PC-9 (cell line): Measurements from ENCODE around the gene MECR.
A peak's percentile ranks its signal among the peaks of the same experiment; 100 is the strongest.

Experiments
- EZH2 ChIP-seq: fragments of 200-600 bp; sonication (generic); IDR thresholded peaks from 2 replicates; pipeline ENCODE4 v1.8.0; 2017; ENCODE audit warnings: antibody characterized with exemption, low read depth
- TF ChIP-seq, protein P1 (sequence below): fragments of 200-600 bp; sonication (generic); conservative IDR thresholded peaks from 2 replicates; pipeline ENCODE4 v1.6.1; 2017; ENCODE audit warnings: mixed run types, antibody characterized with exemption, mild to moderate bottlenecking, moderate library complexity

- TF ChIP-seq, protein P1, sequence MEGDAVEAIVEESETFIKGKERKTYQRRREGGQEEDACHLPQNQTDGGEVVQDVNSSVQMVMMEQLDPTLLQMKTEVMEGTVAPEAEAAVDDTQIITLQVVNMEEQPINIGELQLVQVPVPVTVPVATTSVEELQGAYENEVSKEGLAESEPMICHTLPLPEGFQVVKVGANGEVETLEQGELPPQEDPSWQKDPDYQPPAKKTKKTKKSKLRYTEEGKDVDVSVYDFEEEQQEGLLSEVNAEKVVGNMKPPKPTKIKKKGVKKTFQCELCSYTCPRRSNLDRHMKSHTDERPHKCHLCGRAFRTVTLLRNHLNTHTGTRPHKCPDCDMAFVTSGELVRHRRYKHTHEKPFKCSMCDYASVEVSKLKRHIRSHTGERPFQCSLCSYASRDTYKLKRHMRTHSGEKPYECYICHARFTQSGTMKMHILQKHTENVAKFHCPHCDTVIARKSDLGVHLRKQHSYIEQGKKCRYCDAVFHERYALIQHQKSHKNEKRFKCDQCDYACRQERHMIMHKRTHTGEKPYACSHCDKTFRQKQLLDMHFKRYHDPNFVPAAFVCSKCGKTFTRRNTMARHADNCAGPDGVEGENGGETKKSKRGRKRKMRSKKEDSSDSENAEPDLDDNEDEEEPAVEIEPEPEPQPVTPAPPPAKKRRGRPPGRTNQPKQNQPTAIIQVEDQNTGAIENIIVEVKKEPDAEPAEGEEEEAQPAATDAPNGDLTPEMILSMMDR = peak; percentile 60
- no peak for TF ChIP-seq EZH2
Observed at GRCh38 chr1:29181413-29182225, 49.1 kb downstream of the MECR start, which contains the start of gene SRSF4.
